ENCODE results near the gene SLC43A3.

Gene SLC43A3

DNA sequence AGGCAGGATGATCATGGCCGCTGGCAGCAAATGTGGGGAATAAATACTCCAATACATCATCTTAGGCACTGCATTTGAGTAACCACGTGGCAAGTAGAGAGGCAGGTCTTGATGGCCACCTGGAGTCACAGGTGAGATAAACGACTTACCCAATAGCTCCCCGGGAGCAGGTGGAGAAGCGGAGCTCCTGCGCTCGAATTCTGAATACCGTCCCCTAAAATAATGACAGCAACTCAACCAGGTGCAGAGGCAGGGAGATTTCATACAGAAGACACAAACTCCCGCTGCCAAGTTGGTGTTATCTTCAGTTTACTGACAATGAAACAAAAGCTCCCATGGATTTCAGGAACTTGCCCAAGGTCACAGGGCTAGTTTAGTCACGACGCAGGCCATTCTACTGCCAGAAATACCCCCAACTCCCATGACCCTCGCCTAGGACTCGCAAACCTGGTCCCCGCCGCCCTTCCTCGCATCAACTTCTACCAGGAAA lies 437 bp downstream of the SLC43A3 start:
- peak; percentile 77 for DNase-seq

DNA sequence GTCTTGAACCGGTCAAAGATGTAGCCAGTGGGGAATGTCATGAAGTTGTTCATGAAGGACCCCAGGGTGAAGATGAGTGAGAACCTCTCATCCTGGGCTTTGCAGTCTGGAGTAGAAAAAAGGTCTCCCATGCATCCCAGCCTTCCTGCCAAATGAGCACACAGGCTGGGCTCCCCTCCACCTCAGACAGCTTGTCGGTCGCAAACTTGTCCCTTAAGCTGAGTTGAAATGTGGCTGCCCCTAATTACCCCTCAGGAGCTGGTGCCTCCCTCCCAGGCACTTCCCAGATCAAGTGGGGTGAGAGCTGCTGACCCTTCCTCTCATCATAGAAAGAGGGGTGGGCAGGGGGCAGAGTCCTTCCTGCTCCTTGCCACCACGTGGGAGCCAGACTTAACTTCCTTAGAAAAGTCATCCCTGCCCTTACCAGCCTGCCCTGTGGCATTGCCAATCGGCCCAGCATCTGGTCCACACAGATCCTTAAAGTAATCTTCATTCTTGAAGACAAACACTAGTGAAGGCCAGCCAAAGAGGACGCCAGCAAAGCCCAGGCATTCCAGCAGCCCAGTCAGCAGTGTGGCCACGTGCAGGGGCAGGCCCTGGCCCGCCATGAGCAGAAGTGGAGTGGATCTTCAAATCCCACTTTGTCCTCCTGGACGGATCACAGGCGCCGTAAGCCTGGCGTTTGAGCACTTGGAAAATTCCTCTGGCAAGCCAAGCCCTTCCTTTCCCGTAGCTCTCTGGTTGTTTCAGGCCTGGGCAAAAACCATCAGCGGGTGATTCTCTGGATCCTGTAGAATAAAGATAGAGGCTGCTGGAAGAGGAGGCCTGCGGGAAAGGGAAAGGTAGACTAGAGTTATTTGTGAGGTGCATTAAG lies 1.1 kb downstream of the SLC43A3 start:
- peak; percentile 31 for DNase-seq

DNA sequence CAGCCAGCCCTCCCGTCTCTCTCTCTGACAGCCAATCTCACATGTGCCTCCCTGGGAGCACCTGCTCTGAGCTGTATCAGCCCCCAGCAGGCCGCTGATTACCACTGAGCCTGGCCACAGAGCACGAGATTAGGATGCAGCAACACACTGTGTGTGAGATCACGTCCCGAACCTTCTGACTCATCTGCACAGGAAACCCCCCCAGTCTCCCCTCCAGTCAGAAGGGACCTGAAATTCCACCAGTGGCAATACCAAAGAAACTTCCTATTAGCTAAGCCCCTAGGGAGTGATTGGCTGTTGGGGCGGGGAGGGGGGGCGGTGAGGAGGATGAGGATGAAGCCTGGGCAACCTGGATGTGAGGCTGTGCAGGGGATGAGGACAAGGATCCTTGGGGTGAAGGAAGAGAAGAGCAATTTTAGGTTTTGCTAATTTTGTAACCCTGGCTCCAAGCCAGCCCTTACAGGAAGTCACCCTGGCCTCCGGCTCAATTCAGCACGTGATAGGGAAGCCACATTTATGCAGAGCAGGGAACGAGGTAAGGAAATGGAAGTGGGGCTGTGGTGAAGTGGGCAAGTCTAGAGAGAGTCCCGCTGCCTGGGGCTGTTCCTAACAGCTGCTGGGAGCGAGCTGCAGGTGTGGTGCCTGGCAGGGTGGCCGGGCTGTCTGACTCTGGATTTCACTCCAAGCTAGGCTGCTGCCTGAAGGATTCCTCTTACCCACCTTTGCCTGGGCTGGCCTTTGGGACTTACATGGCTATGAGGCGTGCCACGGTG lies 1.9 kb downstream of the SLC43A3 start:
- peak; percentile 97 for DNase-seq

DNA sequence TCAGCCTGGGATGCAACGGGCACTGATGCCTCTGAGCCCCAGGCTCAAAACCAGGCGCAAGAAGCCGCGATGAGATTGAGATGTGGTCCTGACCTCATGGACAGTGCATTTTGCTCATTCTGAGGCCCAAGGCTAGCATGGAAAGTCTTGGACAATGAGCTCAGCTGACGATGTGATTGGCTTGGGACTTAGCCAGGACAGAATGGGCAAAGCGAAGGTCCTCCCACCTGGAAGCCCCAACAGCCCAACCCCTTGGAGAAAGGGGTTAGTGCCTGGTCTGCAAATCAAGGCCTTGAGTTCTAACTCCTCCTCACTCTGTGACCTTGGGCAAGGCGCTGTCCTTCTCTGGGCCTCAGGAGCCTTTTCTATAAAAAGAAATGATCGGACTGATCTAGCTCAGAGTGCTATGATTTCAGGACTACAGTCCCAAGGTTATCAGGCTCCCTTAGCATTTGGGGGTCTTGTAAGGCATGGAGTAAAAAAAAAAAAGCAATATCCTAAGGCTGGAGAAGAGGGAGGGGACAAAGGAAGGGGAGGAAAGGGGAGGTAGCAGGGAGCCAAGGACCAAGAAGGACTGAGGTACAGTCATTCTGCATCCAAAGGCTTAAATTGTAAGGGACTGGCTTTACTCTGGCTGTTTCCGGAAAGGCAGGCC lies 2.7 kb downstream of the SLC43A3 start:
- no peak for DNase-seq

DNA sequence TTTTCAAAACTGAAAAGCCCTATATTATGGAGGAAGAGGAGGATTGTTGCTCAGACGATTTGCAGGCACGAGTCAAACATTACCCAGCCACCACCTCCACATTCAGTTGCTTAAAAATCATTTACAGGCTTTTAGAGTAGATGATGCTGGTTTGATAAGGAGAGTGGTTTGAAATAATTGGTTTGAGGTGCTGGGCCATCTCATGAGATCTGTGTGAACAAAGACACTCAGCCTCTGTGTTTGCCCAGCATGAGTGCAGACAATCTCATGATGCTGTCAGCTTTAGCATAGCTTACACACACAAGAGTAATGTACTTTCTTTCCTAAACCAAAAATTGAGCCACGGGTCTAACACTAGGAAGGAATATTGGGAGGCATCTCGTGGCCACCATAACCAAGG lies 4.3 kb downstream of the SLC43A3 start:
- no peak for DNase-seq

DNA sequence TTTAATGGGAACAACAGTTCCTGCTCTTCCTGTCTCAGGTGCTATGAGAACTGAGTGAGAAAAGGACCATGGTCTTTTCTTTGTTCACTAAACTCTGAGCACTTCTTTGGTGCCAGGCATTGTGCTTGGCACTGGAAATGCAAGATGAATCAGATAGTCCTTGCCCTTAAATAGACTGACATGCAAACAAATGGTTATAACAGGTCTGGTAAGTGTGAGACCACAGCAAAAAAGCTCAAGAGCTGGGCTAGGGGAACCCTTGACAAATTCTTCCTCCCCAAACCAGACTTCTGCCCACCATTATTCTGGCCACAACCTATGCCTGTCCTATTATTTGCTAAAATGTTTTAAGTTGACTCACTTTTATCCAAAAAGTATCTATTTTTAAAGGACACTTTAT lies 5.1 kb downstream of the SLC43A3 start:
- DNase-seq: no peak

DNA sequence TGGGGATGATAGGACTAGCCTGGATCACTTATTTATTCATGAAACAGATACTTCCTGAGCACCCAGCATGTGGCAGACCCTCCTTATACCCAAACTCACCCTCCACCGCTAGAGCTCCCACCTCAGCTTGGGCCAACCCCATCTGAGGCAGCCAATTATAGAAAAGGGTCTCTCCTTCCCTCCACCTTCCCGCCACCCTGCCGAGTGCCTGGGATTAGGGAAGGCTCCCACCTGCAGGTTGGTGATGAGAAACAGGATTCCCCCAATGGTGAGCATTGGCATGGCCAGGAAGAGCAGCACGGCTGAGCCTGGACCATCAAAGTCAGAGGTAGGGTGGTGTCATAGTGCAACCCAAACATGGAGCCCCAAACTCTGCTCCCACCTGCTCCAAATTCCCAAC lies 5.9 kb downstream of the SLC43A3 start:
- no peak for DNase-seq

DNA sequence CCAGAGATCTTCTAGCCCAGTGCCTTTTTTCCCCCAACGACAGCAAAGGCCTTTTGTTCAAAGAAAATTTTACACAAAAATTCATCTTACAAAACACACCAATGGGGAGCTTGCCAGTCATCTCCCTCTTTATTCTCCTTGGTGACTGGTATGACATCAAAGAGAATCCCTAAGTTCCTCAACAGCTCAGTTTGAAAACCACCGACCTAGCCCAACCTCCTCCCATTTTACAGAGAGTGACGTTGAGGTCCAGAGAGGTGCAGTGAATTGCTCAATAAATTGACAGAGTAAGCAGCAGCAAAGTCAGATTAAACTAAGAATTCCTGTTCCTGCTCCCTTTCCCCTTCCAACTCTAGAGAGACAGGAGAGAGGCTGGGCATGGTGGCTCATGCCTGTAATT lies 7.8 kb downstream of the SLC43A3 start:
- DNase-seq: peak; percentile 58

DNA sequence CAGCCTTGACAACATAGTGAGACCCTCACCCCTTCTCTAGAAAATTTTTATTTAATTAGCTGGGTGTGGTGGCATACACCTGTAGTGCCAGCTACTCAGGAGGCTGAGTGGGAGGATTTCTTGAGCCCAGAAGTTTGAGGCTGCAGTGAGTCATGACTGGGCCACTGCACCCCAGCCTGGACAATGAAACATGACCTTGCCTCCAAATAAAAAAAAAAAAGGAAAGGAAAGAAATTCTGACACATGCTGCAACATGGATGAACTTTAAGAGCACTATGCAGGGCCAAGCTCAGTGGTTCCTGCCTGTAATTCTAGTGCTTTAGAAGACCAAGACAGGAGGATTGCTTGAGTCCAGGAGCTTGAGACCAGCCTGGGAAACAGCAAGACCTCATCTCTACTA lies 8.8 kb downstream of the SLC43A3 start:
- no peak for DNase-seq

DNA sequence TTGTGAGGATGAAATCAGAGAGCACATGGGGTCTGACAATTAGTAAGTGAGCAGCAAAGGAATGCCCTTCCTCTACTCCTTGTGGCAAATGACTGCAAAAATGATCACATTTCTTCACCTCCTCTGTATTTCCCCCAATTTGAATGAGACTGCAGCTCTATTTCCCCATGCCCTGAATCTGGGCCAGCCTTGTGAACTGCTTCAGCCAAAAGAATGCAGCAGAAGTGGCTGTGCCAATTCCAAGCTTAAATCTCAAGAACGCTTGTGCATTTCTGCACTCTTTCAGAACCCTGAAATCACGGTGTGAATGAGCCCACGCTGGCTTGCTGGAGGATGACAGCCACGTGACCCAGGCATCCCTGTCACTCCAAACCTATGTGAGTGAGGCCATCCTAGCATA lies 9.9 kb downstream of the SLC43A3 start:
- DNase-seq: peak; percentile 45

DNA sequence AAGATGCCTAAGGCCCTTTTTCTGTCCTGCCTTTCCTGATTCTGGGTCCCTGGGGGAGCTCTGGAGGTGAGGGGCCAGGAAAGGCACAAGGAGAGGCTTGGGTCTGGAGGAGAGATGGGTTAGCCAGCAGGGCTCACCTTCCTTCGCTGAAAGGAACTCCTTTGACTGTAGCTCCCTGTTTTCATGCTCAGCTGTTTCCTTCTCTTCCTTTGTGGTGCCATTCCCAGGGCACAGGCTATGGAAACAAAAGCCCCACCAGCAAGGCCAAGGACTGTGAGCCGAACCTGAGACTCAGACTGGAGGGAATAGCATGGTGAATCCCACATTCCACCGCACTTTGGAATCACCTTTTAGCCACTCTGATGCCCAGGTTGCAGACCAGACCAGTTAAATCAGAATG lies 10.5 kb downstream of the SLC43A3 start:
- DNase-seq: no peak

DNA sequence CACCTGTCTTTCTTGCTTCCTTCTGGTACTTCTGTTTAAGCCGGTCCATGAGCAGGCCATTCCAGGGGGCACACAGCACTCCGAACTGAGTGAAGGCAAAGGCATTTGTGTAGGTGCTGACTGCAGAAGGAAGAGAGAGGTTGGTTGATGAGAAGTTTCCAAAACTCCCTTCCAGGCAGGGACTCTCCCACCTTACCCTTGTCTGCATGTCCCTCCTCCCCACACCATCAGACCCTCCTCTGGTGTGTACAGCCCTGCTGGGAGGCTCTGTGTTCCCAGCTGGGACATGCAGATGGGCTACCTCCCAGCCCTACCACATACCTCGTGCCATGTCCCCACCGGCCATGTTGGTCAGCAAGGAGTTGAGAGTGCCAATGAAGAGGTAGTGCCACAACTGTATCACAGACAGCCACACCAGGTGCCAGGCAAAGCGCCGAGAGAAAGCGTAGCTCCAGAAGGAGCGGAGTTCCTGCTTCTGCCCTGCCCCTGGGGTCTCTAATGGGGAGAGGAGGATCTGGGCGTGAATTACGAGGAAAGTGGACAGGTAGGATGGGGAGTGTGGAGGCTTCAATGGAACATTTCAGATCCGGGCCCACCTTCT lies 12.2 kb downstream of the SLC43A3 start:
- DNase-seq: no peak

DNA sequence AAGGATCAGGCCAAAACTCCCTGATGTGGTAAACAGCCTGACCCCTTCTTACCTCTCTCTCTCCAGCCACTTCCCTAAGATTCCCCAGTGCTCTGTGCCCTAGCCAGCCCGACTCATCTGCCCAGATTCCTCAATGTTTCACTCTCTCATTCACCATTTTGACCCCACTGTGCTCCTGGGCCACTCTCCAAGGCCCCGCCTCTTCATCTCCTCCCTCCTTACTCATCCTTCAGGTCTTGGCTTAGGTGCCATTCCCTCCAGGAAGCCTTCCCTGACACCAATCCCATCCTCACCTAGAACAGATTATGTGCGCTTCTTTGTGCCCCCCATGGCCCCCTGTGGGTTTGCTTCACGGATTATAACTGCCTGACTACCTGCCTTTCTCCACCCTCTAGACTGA lies 13.2 kb downstream of the SLC43A3 start:
- DNase-seq: no peak

DNA sequence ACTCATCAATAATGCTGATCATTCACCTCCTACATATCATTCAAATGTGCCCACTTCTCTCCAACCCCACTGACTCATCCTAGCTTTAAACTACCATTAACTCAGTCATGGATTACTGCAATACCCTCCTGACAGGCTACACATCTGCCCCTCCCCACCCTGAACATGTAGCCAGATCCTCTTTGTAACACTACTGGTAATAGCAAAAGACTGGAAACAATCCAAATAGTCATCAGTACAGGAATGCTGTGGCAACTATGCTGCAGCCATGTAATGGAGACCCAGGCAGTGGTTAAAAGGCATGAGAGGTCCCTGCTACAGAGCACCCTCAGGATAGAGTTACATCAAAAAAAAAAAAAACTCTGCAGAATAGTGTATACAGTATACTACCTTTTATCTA lies 16.6 kb downstream of the SLC43A3 start:
- DNase-seq: peak; percentile 85

DNA sequence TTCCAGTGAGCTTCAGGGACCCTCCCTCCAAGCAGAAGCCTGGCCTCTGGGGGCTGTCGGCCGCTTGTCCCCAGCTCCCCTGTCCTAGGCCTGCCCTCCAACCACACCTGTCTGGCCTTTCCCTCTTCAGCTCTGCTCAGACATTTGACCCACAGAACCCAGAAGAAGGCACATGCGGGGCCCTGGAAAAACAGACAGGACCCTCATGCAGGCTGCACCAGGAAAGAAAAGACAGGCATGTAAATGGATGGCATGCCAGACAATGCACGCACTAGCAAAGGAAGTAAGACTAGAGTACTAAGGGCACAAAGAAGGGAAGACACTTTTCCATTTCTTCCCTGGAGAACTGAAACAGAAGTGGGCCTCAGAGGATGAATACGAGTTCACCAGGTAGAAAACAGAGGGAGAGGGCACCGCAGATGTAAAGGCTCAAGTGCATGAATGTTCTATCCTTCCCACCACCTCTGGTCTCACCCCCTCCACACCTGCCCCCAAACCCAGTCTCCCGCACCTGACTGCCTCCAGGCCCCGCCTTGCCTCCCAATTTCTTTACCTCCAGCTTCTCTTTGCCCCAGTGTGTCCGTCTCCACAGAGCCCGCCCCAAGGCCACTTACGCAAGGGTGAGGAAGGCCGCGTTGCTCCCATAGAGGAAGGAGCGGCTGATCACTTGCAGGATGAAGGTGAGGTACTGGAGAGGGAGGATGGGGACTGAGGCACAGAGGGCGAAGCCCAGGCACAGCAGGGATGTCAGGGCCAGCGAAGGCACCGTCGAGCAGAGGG lies 17.4 kb downstream of the SLC43A3 start:
- no peak for DNase-seq

DNA sequence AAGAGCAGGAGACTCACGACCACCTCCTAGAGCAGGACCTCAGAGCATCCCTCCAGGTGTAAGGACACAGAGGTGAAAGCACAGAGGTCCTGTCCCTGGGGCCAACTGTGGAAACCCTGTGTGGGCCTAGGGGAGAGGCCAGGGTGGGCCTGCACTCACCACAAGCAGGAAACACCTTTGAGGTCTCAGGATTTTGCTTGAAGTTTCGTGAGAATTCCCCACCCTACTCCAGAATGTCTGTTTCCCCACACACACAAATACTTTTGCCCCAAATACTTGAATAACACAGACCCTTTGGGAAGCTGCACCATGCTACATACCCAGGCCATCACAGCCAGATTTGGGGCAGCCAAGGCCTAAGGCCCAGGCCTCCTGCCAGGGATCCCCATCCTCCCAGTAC lies 18.1 kb downstream of the SLC43A3 start:
- DNase-seq: no peak

DNA sequence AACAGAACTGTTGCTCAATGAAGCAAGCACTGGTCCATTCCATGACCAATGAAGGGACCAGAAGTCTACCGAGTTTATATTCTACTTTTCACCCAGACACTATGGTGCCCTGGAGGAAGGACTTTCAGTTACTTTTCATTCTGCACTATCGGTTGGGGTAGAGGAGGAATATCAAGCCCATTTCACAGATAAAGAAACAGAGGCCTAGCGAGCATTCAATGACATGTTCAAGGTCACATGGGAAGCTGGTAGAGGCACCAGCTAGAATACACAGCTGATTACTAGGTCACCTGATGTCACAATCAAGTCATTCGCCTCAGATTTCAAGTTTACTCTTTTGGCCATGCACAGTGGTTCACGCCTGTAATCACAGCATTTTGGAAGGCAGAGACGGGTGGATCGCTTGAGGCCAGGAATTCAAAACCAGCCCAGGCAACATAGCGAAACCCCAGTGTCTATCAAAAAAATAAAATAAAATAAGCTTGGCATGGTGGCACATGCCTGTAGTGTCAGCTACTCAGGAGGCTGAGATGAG lies 18.9 kb downstream of the SLC43A3 start:
- no peak for DNase-seq

DNA sequence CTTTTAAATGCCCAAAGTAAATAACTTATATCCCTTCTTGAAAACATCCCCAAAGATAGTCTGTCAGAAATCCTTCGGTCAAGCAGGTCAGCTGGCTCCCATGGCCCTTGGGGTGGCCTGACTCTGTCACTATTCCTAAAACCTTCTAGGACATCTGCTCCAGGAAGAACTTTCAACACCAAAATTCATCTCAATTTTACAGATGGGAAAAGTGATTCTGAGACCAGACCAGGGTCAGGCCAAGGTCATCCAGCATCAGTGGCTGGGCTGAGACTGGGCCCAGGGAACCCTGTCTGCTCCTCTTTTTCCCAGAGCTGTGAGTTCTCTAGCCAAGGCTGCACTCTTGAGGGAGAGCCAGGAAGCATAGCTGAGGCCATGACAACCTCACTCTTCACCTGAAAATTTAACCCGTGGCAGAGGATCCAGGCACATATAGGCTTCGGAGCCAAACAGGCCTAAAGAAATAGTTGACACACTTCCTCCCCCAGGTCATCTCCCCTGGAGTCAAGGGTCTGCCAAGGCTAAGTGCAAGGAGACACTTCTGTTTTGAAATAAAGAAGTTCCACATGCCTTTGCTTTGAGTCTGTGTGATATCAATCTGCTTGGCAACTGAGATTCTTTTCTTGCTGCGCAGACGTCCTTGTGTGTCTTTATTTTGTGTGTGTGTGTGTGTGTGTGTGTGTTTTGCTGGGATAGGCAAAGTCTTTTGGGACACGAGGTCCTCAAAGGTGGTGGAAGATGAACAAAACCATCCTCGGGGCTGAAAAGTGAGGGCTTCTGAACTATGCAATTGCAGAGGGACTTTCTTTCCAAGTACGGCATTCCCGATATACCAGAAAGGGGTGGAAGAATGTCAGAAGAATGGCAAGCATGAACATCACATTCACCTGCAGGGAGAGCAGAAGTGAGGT lies 19.7 kb downstream of the SLC43A3 start:
- DNase-seq: no peak

DNA sequence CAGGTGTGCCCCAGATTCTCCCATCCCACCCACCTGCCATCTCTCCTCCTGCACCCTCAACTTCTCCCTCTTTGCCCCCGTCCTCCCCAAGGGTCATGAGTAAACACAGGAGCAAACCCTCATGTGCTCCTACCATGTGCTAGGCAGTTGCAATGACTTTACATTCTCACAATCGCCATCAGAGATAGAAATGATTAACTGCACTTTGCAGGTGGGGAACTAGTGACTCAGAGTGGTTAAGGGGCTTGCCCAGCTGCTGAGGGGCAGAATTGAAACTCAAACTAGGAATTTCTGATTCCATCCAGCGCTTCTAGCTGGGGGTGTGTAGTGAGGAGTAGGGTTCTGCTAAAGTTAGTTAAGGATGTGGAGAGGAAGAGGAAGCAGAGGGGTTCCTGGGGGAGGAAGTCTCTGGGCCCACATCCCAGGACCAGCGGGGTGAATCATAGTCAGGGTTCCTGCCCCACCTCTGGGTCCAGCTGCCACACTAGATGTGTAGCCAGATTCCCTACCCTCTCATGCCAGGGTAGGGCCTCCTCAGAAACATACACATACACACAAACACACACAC lies 20.5 kb downstream of the SLC43A3 start:
- peak; percentile 95 for DNase-seq

DNA sequence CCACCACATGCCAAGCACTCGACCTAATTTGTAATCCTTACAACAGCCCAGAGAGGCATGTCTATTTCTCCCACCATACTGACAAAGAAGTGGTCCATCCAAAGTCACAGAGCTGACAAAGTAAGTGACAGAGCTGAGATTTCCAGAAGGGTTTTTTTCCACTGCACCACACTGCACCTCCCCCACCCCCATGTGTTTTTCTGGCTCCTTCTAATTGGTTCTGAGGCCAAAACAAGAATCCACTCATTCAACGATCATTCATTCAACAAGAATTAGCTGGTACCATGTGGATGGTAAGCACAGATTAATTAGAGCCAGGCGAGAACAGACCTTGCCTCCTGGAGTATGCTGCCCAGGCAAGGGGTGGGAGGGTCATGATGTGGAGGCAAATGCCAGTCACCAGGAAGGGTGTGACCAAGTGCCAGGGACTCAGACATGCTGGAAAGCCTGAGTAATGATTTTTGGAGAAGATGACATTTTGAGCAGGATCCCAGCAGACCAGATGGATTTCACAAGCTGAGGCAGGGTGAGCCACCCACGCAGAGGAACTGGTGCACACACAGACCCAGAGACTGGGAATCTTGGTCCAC lies 21.6 kb downstream of the SLC43A3 start:
- peak; percentile 91 for DNase-seq

All from suppressor macrophage treated with lipopolysaccharide for 4 hours (primary cell).